ENCODE results near the gene CSNK2B.

Gene CSNK2B

GRCh38 chr6:31683591-31683990, 17.7 kb downstream of the CSNK2B start:
- Histone ChIP-seq H3K9me3 (ENCODE audit: control insufficient read depth, low read length) (no peaks in the 10 kb centered on the region), H3K27me3 (ENCODE audit: control insufficient read depth in 1 of 2, insufficient read depth in 1 of 2, low read length in 2 of 2) (no peaks in the 10 kb centered on the region), H4K91ac (ENCODE audit: low read length) (no peak overlapping the region), H2AFZ (ENCODE audit: low read depth, low read length) (no peak overlapping the region), H3K79me1 (replicated peaks; ENCODE audit: low read length, poor library complexity, severe bottlenecking) (no peaks in the 10 kb centered on the region), H3K4me3 (ENCODE audit: insufficient read depth in 1 of 2, low read depth in 1 of 2, low read length in 2 of 2) (no peak overlapping the region), H3K36me3 (ENCODE audit: control insufficient read depth in 1 of 2, insufficient read depth in 2 of 2, low read depth in 1 of 2, low read length in 2 of 2) (peaks cover 39 to 40% of the 10 kb centered on the region in 2 experiments), H3K23ac (ENCODE audit: low read length in 2 of 2) (no peak overlapping the region), H3K4me1 (ENCODE audit: control insufficient read depth, insufficient read depth, low read depth, low read length) (peaks cover 12% of the 10 kb centered on the region), H3K14ac (ENCODE audit: low read length in 2 of 2) (no peak overlapping the region), H3K9ac (ENCODE audit: low read length) (no peak overlapping the region), H2BK120ac (ENCODE audit: low read depth, low read length) (no peak overlapping the region), H3K18ac (ENCODE audit: low read depth in 1 of 2, low read length in 2 of 2) (no peak overlapping the region), H3K4me2 (ENCODE audit: low read length, poor library complexity, severe bottlenecking) (no peak overlapping the region), H2BK5ac (ENCODE audit: low read depth, low read length, poor library complexity, severe bottlenecking) (no peak overlapping the region), H3K4ac (ENCODE audit: low read depth in 1 of 2, low read length in 2 of 2) (no peak overlapping the region), H2BK15ac (ENCODE audit: low read depth, poor library complexity, severe bottlenecking) (no peak overlapping the region), H2BK12ac (ENCODE audit: low read length in 2 of 2) (no peak overlapping the region), H4K8ac (ENCODE audit: low read length) (no peak overlapping the region), H3K27ac (ENCODE audit: low read length, poor library complexity, severe bottlenecking) (no peak overlapping the region), H2AK5ac (ENCODE audit: low read length, severe bottlenecking) (no peak overlapping the region)
- 89% methylated on average over 13 of the region's 13 CpGs for WGBS
- DNase-seq = no peak

DNA sequence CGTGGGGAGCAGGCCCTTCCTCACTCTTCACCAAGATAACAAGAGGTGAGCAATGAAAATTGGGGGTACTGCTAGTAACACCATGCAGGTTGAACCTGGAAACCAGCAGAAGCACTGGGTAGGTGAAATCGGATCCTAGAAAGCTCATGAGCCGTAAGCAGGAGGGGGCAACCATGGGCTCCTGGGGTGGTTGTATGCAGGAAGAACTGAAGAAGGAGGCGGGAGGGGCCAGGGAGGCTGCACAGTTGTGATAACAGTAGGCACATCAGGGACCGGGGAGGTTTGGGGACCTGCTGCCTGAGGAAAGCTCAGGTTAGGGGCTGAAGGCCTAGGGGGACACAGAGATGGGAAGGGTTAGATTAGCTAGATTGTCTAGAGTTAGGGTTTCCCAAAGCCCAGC, 20.6 kb downstream of the CSNK2B start:
- Histone ChIP-seq H2BK120ac (ENCODE audit: low read depth, low read length) (no peak overlapping the region), H3K9me3 (ENCODE audit: control insufficient read depth, low read length) (no peaks in the 10 kb centered on the region), H3K23ac (ENCODE audit: low read length in 2 of 2) (no peak overlapping the region), H2AK5ac (ENCODE audit: low read length, severe bottlenecking) (no peak overlapping the region), H3K9ac (ENCODE audit: low read length) (no peak overlapping the region), H3K79me1 (replicated peaks; ENCODE audit: low read length, poor library complexity, severe bottlenecking) (peaks cover 3% of the 10 kb centered on the region), H3K14ac (ENCODE audit: low read length in 2 of 2) (no peak overlapping the region), H3K36me3 (ENCODE audit: control insufficient read depth in 1 of 2, insufficient read depth in 2 of 2, low read depth in 1 of 2, low read length in 2 of 2) (peaks cover 66 to 68% of the 10 kb centered on the region in 2 experiments), H4K91ac (ENCODE audit: low read length) (no peak overlapping the region), H3K4ac (ENCODE audit: low read depth in 1 of 2, low read length in 2 of 2) (no peak overlapping the region), H2BK15ac (ENCODE audit: low read depth, poor library complexity, severe bottlenecking) (no peak overlapping the region), H3K27me3 (ENCODE audit: control insufficient read depth in 1 of 2, insufficient read depth in 1 of 2, low read length in 2 of 2) (no peaks in the 10 kb centered on the region), H2BK12ac (ENCODE audit: low read length in 2 of 2) (no peak overlapping the region), H2BK5ac (ENCODE audit: low read depth, low read length, poor library complexity, severe bottlenecking) (no peak overlapping the region), H3K18ac (ENCODE audit: low read depth in 1 of 2, low read length in 2 of 2) (no peak overlapping the region), H2AFZ (ENCODE audit: low read depth, low read length) (no peak overlapping the region), H3K4me2 (ENCODE audit: low read length, poor library complexity, severe bottlenecking) (no peak overlapping the region), H3K4me3 (ENCODE audit: insufficient read depth in 1 of 2, low read depth in 1 of 2, low read length in 2 of 2) (no peak overlapping the region), H3K4me1 (ENCODE audit: control insufficient read depth, insufficient read depth, low read depth, low read length) (peaks cover 7% of the 10 kb centered on the region), H4K8ac (ENCODE audit: low read length) (no peak overlapping the region), H3K27ac (ENCODE audit: low read length, poor library complexity, severe bottlenecking) (no peak overlapping the region)
- DNase-seq = no peak
- WGBS = 90% methylated on average over 5 of the region's 5 CpGs

- Histone ChIP-seq H3K14ac (ENCODE audit: low read length in 2 of 2) (no peak overlapping the region), H4K91ac (ENCODE audit: low read length) (no peak overlapping the region), H3K9ac (ENCODE audit: low read length) (no peak overlapping the region), H3K4me2 (ENCODE audit: low read length, poor library complexity, severe bottlenecking) (no peak overlapping the region), H2BK12ac (ENCODE audit: low read length in 2 of 2) (no peak overlapping the region), H3K36me3 (ENCODE audit: control insufficient read depth in 1 of 2, insufficient read depth in 2 of 2, low read depth in 1 of 2, low read length in 2 of 2) (peaks cover 71 to 75% of the 10 kb centered on the region in 2 experiments), H3K4me3 (ENCODE audit: insufficient read depth in 1 of 2, low read depth in 1 of 2, low read length in 2 of 2) (no peak overlapping the region), H2BK5ac (ENCODE audit: low read depth, low read length, poor library complexity, severe bottlenecking) (no peak overlapping the region), H3K27me3 (ENCODE audit: control insufficient read depth in 1 of 2, insufficient read depth in 1 of 2, low read length in 2 of 2) (no peaks in the 10 kb centered on the region), H2AK5ac (ENCODE audit: low read length, severe bottlenecking) (no peak overlapping the region), H3K27ac (ENCODE audit: low read length, poor library complexity, severe bottlenecking) (no peak overlapping the region), H3K9me3 (ENCODE audit: control insufficient read depth, low read length) (no peaks in the 10 kb centered on the region), H3K79me1 (replicated peaks; ENCODE audit: low read length, poor library complexity, severe bottlenecking) (peaks cover 3% of the 10 kb centered on the region), H3K4ac (ENCODE audit: low read depth in 1 of 2, low read length in 2 of 2) (no peak overlapping the region), H4K8ac (ENCODE audit: low read length) (no peak overlapping the region), H3K18ac (ENCODE audit: low read depth in 1 of 2, low read length in 2 of 2) (no peak overlapping the region), H2BK15ac (ENCODE audit: low read depth, poor library complexity, severe bottlenecking) (no peak overlapping the region), H3K23ac (ENCODE audit: low read length in 2 of 2) (no peak overlapping the region), H2AFZ (ENCODE audit: low read depth, low read length) (no peak overlapping the region), H2BK120ac (ENCODE audit: low read depth, low read length) (no peak overlapping the region), H3K4me1 (ENCODE audit: control insufficient read depth, insufficient read depth, low read depth, low read length) (peaks cover 2% of the 10 kb centered on the region)
- WGBS = 96% methylated on average over 8 of the region's 8 CpGs
- DNase-seq = no peak
These were observed 21.4 kb downstream of the CSNK2B start for GRCh38 chr6:31687321-31687720.

- no peak overlapping the region for H3K9ac ChIP-seq (ENCODE audit: low read length)
- no peaks in the 10 kb centered on the region for H3K9me3 ChIP-seq (ENCODE audit: control insufficient read depth, low read length)
- H4K8ac ChIP-seq (ENCODE audit: low read length) = no peak overlapping the region
- no peak overlapping the region for H3K23ac ChIP-seq (ENCODE audit: low read length in 2 of 2)
- WGBS = 91% methylated on average over 13 of the region's 14 CpGs
- H2BK5ac ChIP-seq (ENCODE audit: low read depth, low read length, poor library complexity, severe bottlenecking) = no peak overlapping the region
- H3K14ac ChIP-seq (ENCODE audit: low read length in 2 of 2) = no peak overlapping the region
- H3K36me3 ChIP-seq (ENCODE audit: control insufficient read depth in 1 of 2, insufficient read depth in 2 of 2, low read depth in 1 of 2, low read length in 2 of 2) = peaks cover 74 to 82% of the 10 kb centered on the region in 2 experiments
- H3K79me1 ChIP-seq (replicated peaks; ENCODE audit: low read length, poor library complexity, severe bottlenecking) = peaks cover 5% of the 10 kb centered on the region
- no peak for DNase-seq
- no peak overlapping the region for H3K4me3 ChIP-seq (ENCODE audit: insufficient read depth in 1 of 2, low read depth in 1 of 2, low read length in 2 of 2)
- H3K4me2 ChIP-seq (ENCODE audit: low read length, poor library complexity, severe bottlenecking) = no peak overlapping the region
- no peaks in the 10 kb centered on the region for H3K27me3 ChIP-seq (ENCODE audit: control insufficient read depth in 1 of 2, insufficient read depth in 1 of 2, low read length in 2 of 2)
- no peak overlapping the region for H4K91ac ChIP-seq (ENCODE audit: low read length)
- no peak overlapping the region for H2AFZ ChIP-seq (ENCODE audit: low read depth, low read length)
- no peak overlapping the region for H3K27ac ChIP-seq (ENCODE audit: low read length, poor library complexity, severe bottlenecking)
- no peak overlapping the region for H2BK12ac ChIP-seq (ENCODE audit: low read length in 2 of 2)
- H3K4me1 ChIP-seq (ENCODE audit: control insufficient read depth, insufficient read depth, low read depth, low read length) = peaks cover 2% of the 10 kb centered on the region
- no peak overlapping the region for H3K4ac ChIP-seq (ENCODE audit: low read depth in 1 of 2, low read length in 2 of 2)
- no peak overlapping the region for H3K18ac ChIP-seq (ENCODE audit: low read depth in 1 of 2, low read length in 2 of 2)
- no peak overlapping the region for H2BK120ac ChIP-seq (ENCODE audit: low read depth, low read length)
- no peak overlapping the region for H2BK15ac ChIP-seq (ENCODE audit: low read depth, poor library complexity, severe bottlenecking)
- no peak overlapping the region for H2AK5ac ChIP-seq (ENCODE audit: low read length, severe bottlenecking)
These were observed 22.2 kb downstream of the CSNK2B start for GRCh38 chr6:31687860-31688693.

Data from mesenchymal stem cell (in vitro differentiated cells and primary cell).